Bronchial smooth muscle cell (primary cell): ENCODE measurements around the gene ODAPH. TPM values are rescaled to one million over a fixed set of nuclear protein-coding genes. Genes with fewer than 3 reads are reported as not detected.

ENCODE experiments used
- total RNA-seq: library from RNA; depleted of rRNA; stranded (reverse); fragments of >200 nt; gene quantifications from 2 replicates; pipeline ENCODE4 v1.2.1, GENCODE V29; 2014

The ODAPH gene
- total RNA-seq = not detected in 2 replicates

GRCh38 chr4:75555294-75556164, at the start of gene ODAPH:
ODAPH (plus strand) TSS chr4:75556066; CDS start chr4:75556083, 17 bp downstream.

GRCh38 chr4:75514131-75514948, 41.5 kb upstream of the ODAPH start, which contains the start of the genes RCHY1 and THAP6:
RCHY1 (minus strand) TSS chr4:75514403; CDS start chr4:75514286, 117 bp downstream.
THAP6 (plus strand) TSS chr4:75514473; CDS start chr4:75515453, 980 bp downstream.

Other genes with a start within 250 kb of the ODAPH start
- 22.1 and 36.7 TPM in 2 replicates for gene RCHY1, start 41.7 kb upstream of the ODAPH start, total RNA-seq
- gene THAP6, start 41.6 kb upstream of the ODAPH start, total RNA-seq = 11.2 and 11.3 TPM in 2 replicates
- 1.2 and 1.3 TPM in 2 replicates for gene CDKL2, start 74.5 kb downstream of the ODAPH start, total RNA-seq
- 81.5 and 122 TPM in 2 replicates for gene G3BP2, start 117.3 kb downstream of the ODAPH start, total RNA-seq
- gene USO1, start 168.5 kb downstream of the ODAPH start, total RNA-seq = 58.1 and 100 TPM in 2 replicates